Stimulated activated CD8-positive, alpha-beta memory T cell treated with anti-CD3 and anti-CD28 coated beads, Interleukin-15, amount 100 ng/mL, for 4 hours (primary cell): ENCODE results near the gene DNAJC6.

Source experiments
- DNase-seq, 2 donors: peaks; one replicate each; pipeline ENCODE4 v3.0.0-alpha.2; 2020; ENCODE audit warnings: low read depth in 2 of 2

The DNAJC6 gene

DNA sequence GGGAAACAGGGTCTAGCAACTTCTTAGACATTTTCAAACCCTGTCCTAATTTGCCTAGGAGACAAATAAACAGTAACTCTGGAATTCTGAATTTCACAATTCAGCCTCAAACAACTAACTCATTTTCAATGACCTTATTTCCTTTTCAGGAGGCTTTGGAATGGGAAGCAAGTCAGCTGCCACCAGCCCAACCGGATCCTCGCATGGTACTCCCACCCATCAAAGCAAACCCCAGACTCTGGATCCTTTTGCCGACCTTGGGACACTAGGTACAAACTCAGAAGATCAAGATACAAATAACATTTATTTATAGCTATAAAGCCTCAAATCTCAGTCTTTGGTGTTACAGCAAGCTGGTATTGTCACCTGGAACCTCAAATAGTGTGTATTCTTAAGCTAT is 92.3 kb downstream of the DNAJC6 start:
- DNase-seq = no peak

GRCh38 chr1:65404941-65405340 is 95.6 kb downstream of the DNAJC6 start:
- no peak for DNase-seq

DNA sequence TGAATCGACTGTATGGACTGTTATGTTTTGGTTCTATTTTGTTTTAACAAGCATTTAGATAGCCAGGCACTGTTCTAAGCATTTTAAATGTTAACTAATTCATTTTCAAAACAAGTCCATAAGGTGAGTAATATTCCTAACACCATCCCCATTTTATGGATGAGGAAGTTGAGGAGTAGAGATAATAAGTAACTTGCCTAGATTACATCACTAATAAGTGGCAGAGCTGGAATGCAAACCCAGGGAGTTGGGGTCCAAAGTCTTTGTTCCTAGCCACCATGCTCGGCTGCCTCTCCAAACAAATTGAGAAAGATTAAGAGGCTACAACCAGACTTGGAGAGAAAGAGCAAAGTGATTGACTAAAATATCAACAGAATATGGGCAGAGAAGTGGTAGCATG is 98.5 kb downstream of the DNAJC6 start:
- DNase-seq = no peak

GRCh38 chr1:65409314-65409713 is 100.0 kb downstream of the DNAJC6 start:
- DNase-seq = no peak

DNA sequence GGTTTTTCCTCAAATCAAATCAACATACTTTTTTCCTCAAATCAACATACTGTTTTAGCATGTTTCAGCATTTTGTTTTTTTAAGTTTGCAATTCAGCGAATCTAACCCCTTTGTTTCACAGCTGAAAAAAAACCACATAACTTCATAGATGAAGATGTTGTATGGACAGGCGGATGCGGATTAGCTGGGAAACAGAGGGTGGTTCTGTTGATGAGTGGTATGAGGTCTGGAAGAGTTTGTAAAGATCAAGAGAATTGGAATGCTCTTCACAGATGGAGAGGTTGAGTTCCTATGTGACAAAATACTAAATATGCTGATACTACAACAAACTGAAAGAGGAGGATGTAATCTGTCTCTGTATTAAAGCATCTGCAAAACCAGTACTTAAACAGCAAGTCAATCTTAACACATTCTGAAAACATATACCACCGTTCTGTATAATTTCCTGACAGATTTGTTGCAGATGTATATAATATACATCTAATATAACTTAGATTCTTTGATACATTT is 100.5 kb downstream of the DNAJC6 start:
- no peak for DNase-seq

- DNase-seq = no peak
Measured at GRCh38 chr1:65412256-65412983, 103.1 kb downstream of the DNAJC6 start.

DNA sequence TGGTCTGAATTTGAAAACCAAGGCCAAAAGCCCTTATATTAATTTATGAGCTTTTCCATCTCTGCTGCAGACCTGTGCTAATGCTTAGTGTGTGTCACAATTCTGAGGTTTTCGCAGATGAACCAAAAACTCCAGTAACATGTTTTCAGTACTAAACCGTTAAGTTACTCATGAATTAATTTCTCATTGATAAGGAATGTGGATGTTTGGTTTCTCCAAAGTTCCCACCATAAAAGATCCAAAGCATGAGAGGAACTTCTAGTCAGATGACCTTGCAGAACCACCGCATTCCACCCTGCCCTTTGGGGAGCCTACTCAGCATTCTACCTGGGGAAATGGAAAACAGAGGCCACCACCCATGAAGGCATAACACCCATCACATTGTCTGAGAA is 103.6 kb downstream of the DNAJC6 start:
- no peak for DNase-seq

DNA sequence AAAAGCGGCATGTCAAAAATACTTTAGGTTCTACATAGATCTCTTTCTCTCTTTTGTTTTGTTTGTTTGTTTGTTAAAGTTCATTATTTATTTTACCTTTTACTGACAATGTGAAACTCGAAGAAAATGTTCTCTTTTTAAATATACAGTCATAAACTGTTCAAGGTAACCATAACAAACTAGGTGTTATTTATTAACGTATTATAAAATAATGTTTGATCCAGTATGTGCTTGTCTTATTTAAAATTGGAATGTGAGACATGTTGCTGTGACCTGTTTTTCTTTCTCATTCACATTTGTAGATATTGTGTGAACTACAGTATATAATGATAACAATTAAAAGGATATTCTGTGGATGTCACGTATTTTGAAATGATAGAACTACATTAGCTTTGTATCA is 105.2 kb downstream of the DNAJC6 start:
- no peak for DNase-seq

DNA sequence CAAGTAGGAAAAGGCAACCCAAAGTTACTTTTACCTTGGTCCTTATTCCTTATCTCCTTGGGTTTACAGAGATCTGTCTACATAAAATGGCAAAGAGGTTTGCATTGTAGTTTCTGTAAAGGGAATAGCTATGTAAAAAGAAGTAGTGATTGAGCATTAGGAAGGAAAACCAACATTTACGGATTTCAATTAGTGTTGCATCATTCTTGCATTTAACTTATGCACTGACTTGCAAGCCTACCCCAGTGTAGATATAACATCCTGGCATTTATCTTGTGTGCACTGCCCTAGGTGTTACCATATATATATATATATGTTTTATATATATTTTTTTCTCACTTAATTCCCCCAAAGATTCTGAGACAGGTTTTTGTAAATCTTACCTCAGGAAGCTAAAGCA is 107.4 kb downstream of the DNAJC6 start:
- no peak for DNase-seq

GRCh38 chr1:65417729-65418128 is 108.4 kb downstream of the DNAJC6 start:
- no peak for DNase-seq

DNA sequence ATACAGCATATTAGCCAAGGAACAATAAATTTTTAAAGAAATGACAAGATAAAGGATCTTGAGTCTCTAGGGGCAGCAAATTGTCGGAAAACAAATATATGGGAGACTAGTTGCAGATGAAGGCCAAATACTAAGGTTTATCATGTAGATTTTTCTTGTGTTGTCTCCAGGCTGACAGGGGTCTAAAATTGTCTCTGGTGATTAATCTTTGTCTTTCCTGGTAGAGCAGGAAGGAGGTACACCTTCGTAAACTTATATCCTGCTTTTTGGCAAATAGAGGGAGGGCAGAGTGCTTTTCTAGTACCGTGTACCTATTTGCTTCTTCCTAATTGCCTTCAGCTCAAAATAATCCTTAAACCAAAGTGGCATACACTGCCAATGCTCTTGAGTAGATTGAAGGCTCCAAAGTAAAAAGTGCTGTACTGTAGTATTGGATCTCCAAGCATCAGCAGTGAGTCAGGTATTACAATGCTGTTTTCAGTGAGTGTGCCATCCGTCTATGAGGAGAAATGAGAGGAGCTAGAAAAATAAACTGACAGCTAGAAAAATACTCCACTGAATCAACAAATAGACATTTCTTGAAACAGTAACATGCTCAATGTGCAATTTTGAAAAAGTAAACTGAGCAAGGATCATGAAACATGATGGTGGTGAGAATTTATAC is 109.3 kb downstream of the DNAJC6 start:
- no peak for DNase-seq

DNA sequence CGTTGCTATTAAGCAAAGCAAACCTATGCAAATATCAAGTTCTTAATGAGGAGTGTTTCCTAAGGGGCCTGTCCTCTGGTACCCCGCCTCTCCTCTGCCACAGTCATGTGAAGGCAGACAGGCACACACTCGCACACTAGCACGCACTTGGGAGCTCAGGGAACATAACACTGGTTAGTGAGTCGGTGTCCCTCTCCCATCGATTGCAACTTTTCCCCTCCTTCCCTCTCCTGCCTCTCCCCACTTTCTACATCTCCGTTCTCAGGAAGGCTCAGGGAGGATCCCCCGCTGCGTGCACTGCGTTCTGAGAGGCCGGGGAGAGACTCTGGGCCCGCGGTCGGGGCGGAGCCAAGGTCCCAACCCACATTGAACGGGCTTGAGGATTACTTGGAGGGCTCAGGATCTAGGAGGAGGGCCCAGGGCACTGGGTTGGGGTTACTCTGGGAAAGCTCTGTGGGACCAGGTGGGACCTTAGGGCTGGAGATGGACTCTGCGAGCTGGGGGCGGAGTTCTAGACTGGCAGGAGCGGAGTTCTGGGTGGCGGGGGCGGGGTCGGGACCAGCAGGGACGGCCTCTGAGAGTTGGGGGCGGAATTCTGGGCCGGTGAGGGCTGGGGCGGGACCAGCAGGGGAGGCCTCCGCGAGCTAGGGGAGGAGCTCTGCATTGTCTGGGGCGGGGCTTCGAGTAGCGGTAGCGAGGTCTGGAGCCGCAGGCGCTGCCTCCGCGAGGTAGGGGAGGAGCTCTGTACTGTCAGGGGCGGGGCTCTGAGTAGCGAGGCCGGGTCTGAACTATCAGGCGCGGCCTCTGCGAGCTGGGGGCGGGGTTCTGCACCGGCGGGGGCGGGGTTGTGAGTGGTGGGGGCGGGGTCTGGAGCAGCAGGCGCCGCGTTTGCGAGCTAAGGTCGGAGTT is 110.6 kb downstream of the DNAJC6 start:
- DNase-seq = peak; percentile 98

DNA sequence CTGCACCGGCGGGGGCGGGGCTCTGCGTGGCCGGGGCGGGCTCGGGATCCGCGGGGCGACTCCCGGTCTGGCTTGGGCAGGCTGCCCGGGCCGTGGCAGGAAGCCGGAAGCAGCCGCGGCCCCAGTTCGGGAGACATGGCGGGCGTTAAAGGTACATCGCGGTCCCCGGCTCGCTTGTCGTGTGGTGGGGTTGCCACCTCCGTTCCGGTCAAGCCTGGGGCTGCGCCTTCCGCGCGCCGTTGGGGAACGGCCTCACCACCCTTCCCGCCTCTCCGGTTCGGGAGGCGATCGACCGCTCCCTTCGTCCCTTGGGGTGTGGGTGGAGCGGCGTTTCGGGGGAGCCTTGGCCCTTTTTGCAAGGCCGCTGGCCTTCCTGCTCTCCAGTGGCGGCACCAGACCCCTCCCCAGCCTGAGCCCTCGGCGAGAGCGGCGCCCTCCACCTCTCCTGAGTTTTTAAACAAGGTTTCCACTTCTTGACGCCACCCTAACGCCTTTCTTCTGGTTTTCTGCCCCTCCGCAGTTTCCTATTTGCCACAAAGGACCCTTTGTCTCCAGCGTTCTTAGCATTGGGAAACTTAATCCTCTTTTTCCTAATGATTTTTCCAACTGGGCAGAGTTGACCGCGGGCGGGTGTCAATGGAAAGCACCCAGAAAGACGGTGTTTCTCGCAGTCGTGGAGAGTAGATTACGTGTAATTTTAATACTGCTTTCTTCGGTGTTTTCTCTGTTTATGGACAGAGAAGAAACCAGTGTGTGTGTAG is 111.4 kb downstream of the DNAJC6 start, which contains the start of the genes LEPR and LEPROT:
Gene LEPR (plus strand): TSS at position 79 of the 761 bp plus-strand sequence. CDS start 144,898 bp downstream, outside the sequence.
Gene LEPROT (plus strand): TSS at position 79 of the 761 bp plus-strand sequence. CDS start 57 bp downstream, at position 136.
- no peak for DNase-seq

DNA sequence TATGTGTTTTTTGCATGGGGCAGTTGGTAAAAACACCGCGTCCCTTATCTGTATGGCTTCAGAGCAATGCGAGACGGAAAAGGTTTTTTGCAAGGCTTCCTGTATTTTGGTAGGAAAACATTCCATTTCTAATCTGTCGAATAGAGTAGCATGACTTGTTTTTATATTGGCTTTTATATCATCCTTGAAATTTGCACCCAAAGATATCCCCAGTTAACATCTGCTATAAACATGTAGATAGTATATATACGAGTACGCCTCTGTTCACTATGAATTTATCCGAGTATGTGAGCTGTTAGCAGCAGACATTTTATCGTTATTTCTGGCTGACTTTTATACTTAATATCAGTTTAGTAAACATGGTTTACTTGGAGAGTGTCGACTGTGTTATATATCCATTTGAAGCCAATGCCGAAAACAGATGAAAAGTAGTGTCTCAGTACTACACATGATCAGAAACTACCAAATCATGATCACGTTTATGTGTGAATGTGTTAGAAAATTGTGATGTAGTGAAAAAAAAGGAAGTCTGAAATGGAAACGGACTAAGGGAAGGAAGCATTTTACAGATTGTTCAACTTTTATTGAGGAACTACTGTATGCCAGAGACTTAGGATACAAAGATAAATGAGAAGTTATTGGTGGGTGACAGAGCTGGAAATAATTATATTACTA is 112.1 kb downstream of the DNAJC6 start:
- DNase-seq = no peak

DNA sequence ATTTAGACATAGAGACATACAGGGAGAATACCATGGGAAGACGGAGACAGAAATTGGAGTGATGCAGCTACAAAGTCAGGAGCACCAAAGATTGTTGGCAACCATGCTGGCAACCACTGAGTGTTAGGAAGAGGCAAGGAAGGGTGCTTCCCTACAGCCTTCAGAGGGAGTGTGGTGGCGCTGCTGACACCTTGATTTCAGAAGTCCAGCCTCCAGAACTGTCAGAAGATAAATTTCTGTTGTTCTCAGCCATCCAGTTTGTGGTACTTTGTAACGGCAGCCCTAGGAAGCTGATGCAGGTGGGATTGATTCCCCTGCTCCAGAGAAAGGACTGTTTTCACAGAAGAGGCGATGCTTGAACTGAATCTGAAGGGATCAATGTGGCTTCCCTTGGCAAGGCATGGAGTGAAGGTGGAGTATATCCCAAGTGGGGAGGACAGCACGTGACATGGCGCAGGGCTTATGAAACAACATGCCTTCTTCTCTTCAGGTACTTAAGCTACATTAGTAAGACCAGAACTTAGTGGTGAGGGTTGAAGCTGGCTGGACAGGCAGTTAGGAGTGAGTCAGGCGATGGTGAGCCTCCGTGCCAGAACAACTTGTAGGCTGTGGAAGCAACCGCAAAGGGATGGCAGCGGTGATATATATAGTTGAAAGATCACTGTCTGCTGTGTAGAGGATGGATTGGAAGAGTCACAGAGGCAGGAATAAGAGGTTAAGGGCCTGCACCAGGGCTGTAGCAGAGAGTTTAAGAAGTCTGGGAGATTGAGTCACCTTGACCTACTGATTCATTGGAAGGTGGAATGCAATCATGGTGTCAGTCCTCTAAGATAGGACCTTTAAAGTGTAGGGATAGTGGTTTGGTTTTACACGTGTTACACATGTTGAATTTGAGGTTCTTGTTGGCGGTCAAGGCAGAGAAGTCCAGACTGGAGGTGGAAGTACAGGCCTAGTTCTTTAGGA is 113.2 kb downstream of the DNAJC6 start:
- no peak for DNase-seq

- no peak for DNase-seq
Measured at GRCh38 chr1:65423884-65424572, 114.7 kb downstream of the DNAJC6 start.

- DNase-seq = no peak
Measured at GRCh38 chr1:65424573-65424889, 115.2 kb downstream of the DNAJC6 start.

DNA sequence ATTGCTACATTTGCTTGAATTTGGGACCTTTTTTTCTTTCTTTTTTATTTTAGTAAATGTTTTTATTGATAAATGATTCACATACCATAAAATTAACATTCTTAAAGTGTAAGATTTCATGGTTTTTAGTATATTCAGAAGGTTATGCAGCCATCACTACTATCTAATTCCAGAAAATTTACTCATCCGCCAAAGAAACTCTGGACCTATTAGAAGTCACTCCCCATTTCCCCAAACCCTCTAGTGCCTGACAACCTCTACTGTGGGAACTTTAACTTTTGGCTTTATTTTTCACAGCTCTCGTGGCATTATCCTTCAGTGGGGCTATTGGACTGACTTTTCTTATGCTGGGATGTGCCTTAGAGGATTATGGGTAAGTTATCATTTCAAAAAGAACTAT is 115.7 kb downstream of the DNAJC6 start:
- DNase-seq = no peak

- DNase-seq = no peak
Measured at GRCh38 chr1:65425697-65426096, 116.4 kb downstream of the DNAJC6 start.
